Mesendoderm (in vitro differentiated cells): ENCODE data around the gene SKAP1.
A peak's percentile ranks its signal among the peaks of the same experiment; 100 is the strongest.

Source experiments
- DNase-seq: peaks from one replicate; pipeline ENCODE4 v3.0.0; 2013
- H2AK5ac ChIP-seq: 2 replicates; pipeline ENCODE4 v1.6.1; 2013; ENCODE audit warnings: low read length, inconsistent platforms
- H2BK120ac ChIP-seq: 2 replicates; pipeline ENCODE4 v1.6.1; 2013; ENCODE audit warnings: low read depth, mild to moderate bottlenecking, low read length, moderate library complexity, mixed read lengths
- H2BK15ac ChIP-seq: replicated peaks from 2 replicates; pipeline ENCODE4 v1.6.1; 2013; ENCODE audit warnings: low read depth, mild to moderate bottlenecking, moderate library complexity
- H2BK5ac ChIP-seq: 2 replicates; pipeline ENCODE4 v1.6.1; 2013; ENCODE audit warnings: low read length, inconsistent platforms
- H3K18ac ChIP-seq: 2 replicates; pipeline ENCODE4 v1.6.1; 2013; ENCODE audit warnings: mild to moderate bottlenecking, low read length, mixed read lengths
- H3K23ac ChIP-seq: one replicate; pipeline ENCODE4 v1.6.1; 2013; ENCODE audit warnings: low read length
- H3K27ac ChIP-seq: 2 replicates; pipeline ENCODE4 v1.5.1; 2013; ENCODE audit warnings: low read depth, mild to moderate bottlenecking, inconsistent platforms, low read length, moderate library complexity
- H3K27me3 ChIP-seq: 2 replicates; pipeline ENCODE4 v1.6.1; 2013; ENCODE audit warnings: low read length, control low read depth, mild to moderate bottlenecking, inconsistent platforms; ENCODE audit not compliant: insufficient read depth, poor library complexity
- H3K36me3 ChIP-seq: 2 replicates; pipeline ENCODE4 v1.6.1; 2013; ENCODE audit warnings: low read length, inconsistent platforms; ENCODE audit not compliant: control insufficient read depth, insufficient read depth
- H3K4ac ChIP-seq: one replicate; pipeline ENCODE4 v1.6.1; 2013; ENCODE audit warnings: low read depth, mild to moderate bottlenecking, low read length, moderate library complexity
- H3K4me1 ChIP-seq: 2 replicates; pipeline ENCODE4 v1.6.1; 2013; ENCODE audit warnings: low read depth, low read length, inconsistent platforms; ENCODE audit not compliant: control insufficient read depth
- H3K4me2 ChIP-seq: 2 replicates; pipeline ENCODE4 v1.6.1; 2013; ENCODE audit warnings: low read length
- H3K4me3 ChIP-seq: 2 replicates; pipeline ENCODE4 v1.5.1; 2013; ENCODE audit warnings: mild to moderate bottlenecking, low read length
- H3K56ac ChIP-seq: one replicate; pipeline ENCODE4 v1.6.1; 2013; ENCODE audit warnings: low read length
- H3K79me1 ChIP-seq: 2 replicates; pipeline ENCODE4 v1.6.1; 2013; ENCODE audit warnings: low read length, inconsistent platforms
- H3K79me2 ChIP-seq: 2 replicates; pipeline ENCODE4 v1.6.1; 2013; ENCODE audit warnings: mild to moderate bottlenecking, low read length; ENCODE audit not compliant: control insufficient read depth, insufficient read depth
- H3K9ac ChIP-seq: 2 replicates; pipeline ENCODE4 v1.6.1; 2013; ENCODE audit warnings: low read length, inconsistent platforms
- H4K5ac ChIP-seq: one replicate; pipeline ENCODE4 v1.6.1; 2013; ENCODE audit warnings: low read length
- H4K8ac ChIP-seq: one replicate; pipeline ENCODE4 v1.6.1; 2013; ENCODE audit warnings: low read depth, mild to moderate bottlenecking, control low read depth, low read length, moderate library complexity
- WGBS: extraction: QIAGEN DNeasy Blood & Tissue Kit; methylation state at CpG from one replicate; pipeline ENCODE4 v1.1.7; 2013; ENCODE audit warnings: low lambda C conversion rate, missing lambda C conversion rate; ENCODE audit not compliant: insufficient coverage; ENCODE audit errors: extremely low coverage; 5-methylcytosine and 5-hydroxymethylcytosine counted together

SKAP1 gene

GRCh38 chr17:48376682-48377325 lies 53.2 kb downstream of the SKAP1 start:
- no peak overlapping the region for H4K5ac ChIP-seq
- H3K79me2 ChIP-seq = no peaks in the 10 kb centered on the region
- no peak overlapping the region for H3K4me2 ChIP-seq
- no peak overlapping the region for H2AK5ac ChIP-seq
- H3K27ac ChIP-seq = no peak overlapping the region
- H3K18ac ChIP-seq = no peak overlapping the region
- no peak overlapping the region for H3K56ac ChIP-seq
- no peak overlapping the region for H3K4me3 ChIP-seq
- H2BK5ac ChIP-seq = no peak overlapping the region
- no peak for DNase-seq
- no peak overlapping the region for H3K4ac ChIP-seq
- no peak overlapping the region for H3K23ac ChIP-seq
- H3K27me3 ChIP-seq = peaks cover 3% of the 10 kb centered on the region
- H3K9ac ChIP-seq = no peak overlapping the region
- no peak overlapping the region for H4K8ac ChIP-seq
- no peaks in the 10 kb centered on the region for H3K36me3 ChIP-seq
- no peak overlapping the region for H2BK120ac ChIP-seq
- H3K79me1 ChIP-seq = no peaks in the 10 kb centered on the region
- no peaks in the 10 kb centered on the region for H3K4me1 ChIP-seq
- no peak overlapping the region for H2BK15ac ChIP-seq
- WGBS = no CpG with 5 or more reads among the region's 6 CpGs

GRCh38 chr17:48375356-48375755 lies 54.7 kb downstream of the SKAP1 start:
- Histone ChIP-seq H3K4me3 (no peak overlapping the region), H3K4ac (no peak overlapping the region), H4K5ac (no peak overlapping the region), H3K4me1 (no peaks in the 10 kb centered on the region), H3K18ac (no peak overlapping the region), H3K4me2 (no peak overlapping the region), H3K79me1 (no peaks in the 10 kb centered on the region), H3K79me2 (no peaks in the 10 kb centered on the region), H2AK5ac (no peak overlapping the region), H3K56ac (no peak overlapping the region), H3K23ac (no peak overlapping the region), H3K27ac (no peak overlapping the region), H4K8ac (no peak overlapping the region), H3K27me3 (no peaks in the 10 kb centered on the region), H2BK5ac (no peak overlapping the region), H2BK120ac (no peak overlapping the region), H3K36me3 (no peaks in the 10 kb centered on the region), H2BK15ac (no peak overlapping the region), H3K9ac (no peak overlapping the region)
- no peak for DNase-seq
- WGBS = no CpG with 5 or more reads among the region's 1 CpG

GRCh38 chr17:48374650-48375230 lies 55.3 kb downstream of the SKAP1 start:
- Histone ChIP-seq H3K4ac (no peak overlapping the region), H3K4me3 (no peak overlapping the region), H3K79me2 (no peaks in the 10 kb centered on the region), H3K18ac (no peak overlapping the region), H2BK15ac (no peak overlapping the region), H3K9ac (no peak overlapping the region), H3K27me3 (no peaks in the 10 kb centered on the region), H3K4me1 (no peaks in the 10 kb centered on the region), H3K27ac (no peak overlapping the region), H3K56ac (no peak overlapping the region), H4K8ac (no peak overlapping the region), H3K23ac (no peak overlapping the region), H2AK5ac (no peak overlapping the region), H3K36me3 (no peaks in the 10 kb centered on the region), H2BK120ac (no peak overlapping the region), H4K5ac (no peak overlapping the region), H2BK5ac (no peak overlapping the region), H3K4me2 (no peak overlapping the region), H3K79me1 (no peaks in the 10 kb centered on the region)
- no CpG with 5 or more reads among the region's 1 CpG for WGBS
- DNase-seq = peak; percentile 57

DNA sequence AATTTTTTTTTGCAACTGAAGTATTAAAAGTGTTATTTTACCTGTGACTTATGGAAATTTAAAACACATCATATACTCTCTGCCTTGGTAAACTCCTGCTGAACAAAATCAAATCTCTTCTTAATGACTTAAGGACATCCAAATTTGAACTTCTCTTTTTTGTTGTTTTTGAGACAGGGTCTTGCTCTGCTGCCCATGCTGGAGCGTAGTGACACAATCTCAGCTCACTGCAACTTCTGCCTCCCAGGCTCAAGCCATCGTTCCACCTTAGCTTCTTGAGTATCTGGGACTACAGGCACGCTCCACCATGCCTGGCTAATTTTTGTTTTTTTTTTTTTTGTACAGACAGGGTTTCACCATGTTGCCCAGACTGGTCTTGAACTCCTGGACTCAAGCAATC lies 56.1 kb downstream of the SKAP1 start:
- no peak overlapping the region for H4K5ac ChIP-seq
- H3K79me1 ChIP-seq = no peaks in the 10 kb centered on the region
- no peak overlapping the region for H2BK15ac ChIP-seq
- no peak overlapping the region for H3K27ac ChIP-seq
- no peak overlapping the region for H2BK120ac ChIP-seq
- H3K4me1 ChIP-seq = no peaks in the 10 kb centered on the region
- no peak overlapping the region for H3K4ac ChIP-seq
- DNase-seq = no peak
- no peak overlapping the region for H2AK5ac ChIP-seq
- no peaks in the 10 kb centered on the region for H3K27me3 ChIP-seq
- H2BK5ac ChIP-seq = no peak overlapping the region
- H3K4me2 ChIP-seq = no peak overlapping the region
- no peak overlapping the region for H3K4me3 ChIP-seq
- no peak overlapping the region for H3K56ac ChIP-seq
- no CpG with 5 or more reads among the region's 3 CpGs for WGBS
- H3K36me3 ChIP-seq = no peaks in the 10 kb centered on the region
- H3K23ac ChIP-seq = no peak overlapping the region
- no peak overlapping the region for H4K8ac ChIP-seq
- H3K18ac ChIP-seq = no peak overlapping the region
- H3K9ac ChIP-seq = no peak overlapping the region
- no peaks in the 10 kb centered on the region for H3K79me2 ChIP-seq

DNA sequence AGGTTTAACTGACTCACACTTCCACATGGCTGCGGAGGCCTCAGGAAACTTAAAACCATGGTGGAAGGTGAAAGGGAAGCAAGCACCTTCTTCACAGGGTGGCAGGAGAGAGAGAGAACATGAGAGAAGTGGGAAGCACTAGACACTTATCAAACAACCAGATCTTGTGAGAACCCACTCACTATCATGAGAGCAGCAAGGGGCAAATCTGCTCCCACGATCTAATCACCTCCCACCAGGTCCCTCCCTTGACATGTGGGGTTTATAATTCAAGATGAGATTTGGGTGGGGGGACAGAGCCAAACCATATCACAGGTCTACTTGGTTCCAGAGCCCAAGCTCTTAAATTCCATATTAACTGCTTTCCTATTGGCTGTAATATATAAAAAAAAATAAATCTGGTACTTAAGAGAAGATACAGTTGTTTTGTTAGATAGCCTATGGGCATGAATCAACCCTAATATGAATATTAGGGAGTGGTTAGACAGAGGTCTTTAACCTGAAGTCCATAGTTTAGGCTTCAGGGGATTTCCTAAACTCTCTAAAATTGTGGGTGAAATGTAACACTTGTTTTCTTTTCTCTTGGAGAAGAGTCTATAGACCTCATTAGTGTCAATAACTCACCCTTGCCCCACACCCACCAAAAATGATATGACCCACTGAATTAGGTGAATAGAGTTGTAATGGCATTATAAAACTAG lies 56.7 kb downstream of the SKAP1 start:
- no peaks in the 10 kb centered on the region for H3K27me3 ChIP-seq
- no CpG with 5 or more reads among the region's 2 CpGs for WGBS
- H4K8ac ChIP-seq = no peak overlapping the region

More for the DNA sequence above, 56.7 kb downstream of the SKAP1 start:
- H3K9ac ChIP-seq = no peak overlapping the region
- no peak overlapping the region for H2BK5ac ChIP-seq
- no peak overlapping the region for H3K23ac ChIP-seq
- H3K27ac ChIP-seq = no peak overlapping the region
- H3K4ac ChIP-seq = no peak overlapping the region
- DNase-seq = no peak
- no peak overlapping the region for H2AK5ac ChIP-seq
- H2BK15ac ChIP-seq = no peak overlapping the region
- H3K36me3 ChIP-seq = no peaks in the 10 kb centered on the region
- H3K79me2 ChIP-seq = no peaks in the 10 kb centered on the region
- no peaks in the 10 kb centered on the region for H3K4me1 ChIP-seq
- H3K79me1 ChIP-seq = no peaks in the 10 kb centered on the region
- H3K4me3 ChIP-seq = no peak overlapping the region
- H3K4me2 ChIP-seq = no peak overlapping the region
- H3K56ac ChIP-seq = no peak overlapping the region
- H4K5ac ChIP-seq = no peak overlapping the region
- no peak overlapping the region for H3K18ac ChIP-seq
- H2BK120ac ChIP-seq = no peak overlapping the region
